HG03135 (cell line): ENCODE measurements around the gene EGFL7.

Source experiments
- ATAC-seq: cut with Tn5 transposase; IDR thresholded peaks from one replicate; pipeline ENCODE4 v1.9.1; 2021; ENCODE audit warnings: mild to moderate bottlenecking, moderate library complexity; ENCODE audit not compliant: unreplicated experiment

EGFL7 gene

DNA sequence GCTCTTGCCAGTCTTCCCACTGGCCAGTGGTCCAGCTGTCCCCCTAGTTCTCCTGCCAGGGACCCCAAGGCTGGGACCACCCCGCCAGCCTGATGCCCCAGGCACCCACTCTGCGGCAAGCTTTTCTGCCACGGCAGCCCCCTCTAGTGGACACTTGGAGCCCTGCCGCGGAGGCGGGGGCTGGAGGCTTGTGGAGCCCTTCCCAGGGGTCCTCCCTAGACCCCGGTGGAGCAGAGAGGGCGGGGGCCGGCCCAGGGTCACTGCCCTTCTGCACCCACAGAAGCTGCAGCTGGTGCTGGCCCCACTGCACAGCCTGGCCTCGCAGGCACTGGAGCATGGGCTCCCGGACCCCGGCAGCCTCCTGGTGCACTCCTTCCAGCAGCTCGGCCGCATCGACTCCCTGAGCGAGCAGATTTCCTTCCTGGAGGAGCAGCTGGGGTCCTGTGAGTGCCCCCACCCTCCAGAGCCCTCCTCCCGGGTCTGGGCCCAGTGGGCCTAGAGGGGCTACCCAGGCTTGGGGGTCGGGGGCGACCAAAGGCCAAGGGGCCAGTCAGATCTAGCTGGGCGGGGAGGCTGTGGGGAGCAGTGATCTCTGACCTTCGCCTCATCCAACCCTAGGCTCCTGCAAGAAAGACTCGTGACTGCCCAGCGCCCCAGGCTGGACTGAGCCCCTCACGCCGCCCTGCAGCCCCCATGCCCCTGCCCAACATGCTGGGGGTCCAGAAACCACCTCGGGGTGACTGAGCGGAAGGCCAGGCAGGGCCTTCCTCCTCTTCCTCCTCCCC lies 9.1 kb downstream of the EGFL7 start:
- no peak for ATAC-seq

GRCh38 chr9:136672431-136673087 lies 9.8 kb downstream of the EGFL7 start:
- no peak for ATAC-seq

DNA sequence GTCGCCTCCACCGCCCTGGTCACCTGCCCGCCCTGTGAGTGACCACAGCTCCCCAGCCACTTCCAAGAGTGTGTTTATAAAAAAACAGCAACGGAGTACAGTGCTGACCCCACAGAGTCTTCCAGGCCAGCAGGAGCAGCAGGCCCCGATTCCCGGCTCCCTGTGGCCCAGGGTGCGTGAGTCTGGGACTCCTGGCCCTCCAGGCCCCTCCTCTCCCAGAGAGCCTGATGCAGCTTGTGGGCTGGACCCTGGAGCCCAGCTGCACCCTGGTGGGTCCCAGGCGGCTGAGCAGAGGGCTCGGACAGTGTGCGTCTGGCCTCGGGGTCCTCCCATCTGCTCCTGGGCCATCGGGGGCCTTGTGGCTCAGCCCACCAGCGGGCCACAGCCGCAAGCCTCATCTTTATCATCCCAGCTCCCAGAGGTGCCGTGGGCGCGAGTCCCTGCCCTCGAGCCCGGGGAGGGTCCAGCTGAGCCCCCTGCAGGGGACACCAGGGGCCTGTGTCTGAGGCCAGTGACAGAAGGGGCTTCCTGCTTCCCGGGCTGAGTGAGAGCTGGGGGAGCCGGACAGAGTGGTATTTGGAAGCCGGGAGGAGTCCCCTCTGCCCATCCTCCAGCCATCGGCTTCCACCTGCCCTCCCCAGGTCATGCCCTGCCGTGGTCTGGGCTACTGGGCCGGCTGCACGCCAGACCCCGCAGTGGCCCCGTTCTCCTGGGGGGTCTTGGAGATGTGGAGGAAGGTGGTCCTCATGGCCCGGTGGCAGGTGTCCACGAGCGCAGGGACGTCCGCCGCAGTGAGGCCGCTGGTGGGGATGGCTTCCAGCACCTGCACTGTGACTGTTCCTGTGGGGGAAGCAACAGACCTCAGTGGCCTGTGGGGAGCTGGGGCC lies 10.6 kb downstream of the EGFL7 start:
- ATAC-seq, result no peak

- no peak for ATAC-seq
Measured at GRCh38 chr9:136673975-136674785, 11.5 kb downstream of the EGFL7 start.

DNA sequence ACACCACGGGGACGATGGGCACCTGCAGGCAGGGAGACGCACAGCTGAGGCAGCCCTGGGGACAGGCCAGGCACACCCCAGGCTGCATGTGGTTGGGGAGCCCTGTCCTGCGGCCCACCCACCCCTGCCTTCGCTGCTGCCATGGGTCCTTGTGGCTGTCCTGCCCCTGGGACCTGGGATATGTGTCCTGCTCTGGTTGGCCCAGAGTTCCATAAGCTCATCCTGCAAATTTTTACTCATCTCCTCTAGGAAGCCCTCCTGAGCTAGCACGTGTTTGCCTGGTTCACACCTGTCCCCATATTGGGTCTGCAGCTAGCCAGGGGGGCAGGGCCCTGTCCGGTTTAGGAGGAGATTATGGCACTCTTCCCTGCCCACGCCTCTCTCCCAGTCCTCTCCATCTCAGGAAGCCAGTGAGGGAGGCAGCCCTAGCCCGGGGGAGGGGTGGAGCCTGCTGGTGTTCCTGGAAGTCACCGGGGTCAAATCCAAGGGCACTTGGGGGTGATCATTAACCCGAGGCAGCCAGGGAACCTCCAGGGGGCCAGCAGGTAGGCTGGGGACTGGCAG lies 12.2 kb downstream of the EGFL7 start:
- no peak for ATAC-seq

DNA sequence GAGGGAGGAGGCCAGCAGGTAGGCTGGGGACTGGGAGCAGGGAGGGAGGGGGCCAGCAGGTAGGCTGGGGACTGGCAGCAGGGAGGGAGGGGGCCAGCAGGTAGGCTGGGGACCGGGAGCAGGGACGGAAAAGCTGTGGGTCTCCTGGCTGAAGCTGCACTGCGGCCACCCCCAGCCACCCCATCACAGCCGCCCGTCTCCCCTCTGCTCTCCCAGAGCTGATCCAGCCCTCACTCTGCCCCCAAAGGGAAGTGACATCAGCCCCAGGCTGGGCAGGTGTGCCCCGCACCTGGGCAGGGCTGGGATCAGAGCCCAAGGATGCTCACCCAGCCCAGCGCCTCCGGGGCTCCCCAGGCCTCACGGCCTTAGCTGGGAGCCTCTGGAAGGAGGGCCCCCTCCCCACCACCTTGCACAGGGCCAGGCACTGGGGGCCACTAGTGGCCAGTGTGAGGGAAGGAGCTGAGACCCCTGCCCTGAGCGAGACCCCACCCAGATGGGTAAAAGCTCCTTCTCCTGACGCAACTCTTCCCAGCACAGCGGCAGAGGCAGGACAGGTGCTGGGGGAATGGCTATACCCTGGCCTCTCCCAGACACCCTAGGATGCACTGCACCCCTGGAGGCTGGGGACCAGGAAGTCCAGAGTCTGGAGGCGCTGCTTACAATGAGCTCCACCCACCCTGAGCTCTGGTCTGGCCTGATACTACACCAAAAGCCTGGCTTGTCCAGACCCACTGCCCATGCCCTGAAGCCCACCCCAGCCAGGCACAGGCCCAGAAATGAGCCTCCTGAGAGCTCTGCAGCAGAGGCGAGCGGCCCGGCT lies 13.0 kb downstream of the EGFL7 start:
- no peak for ATAC-seq

DNA sequence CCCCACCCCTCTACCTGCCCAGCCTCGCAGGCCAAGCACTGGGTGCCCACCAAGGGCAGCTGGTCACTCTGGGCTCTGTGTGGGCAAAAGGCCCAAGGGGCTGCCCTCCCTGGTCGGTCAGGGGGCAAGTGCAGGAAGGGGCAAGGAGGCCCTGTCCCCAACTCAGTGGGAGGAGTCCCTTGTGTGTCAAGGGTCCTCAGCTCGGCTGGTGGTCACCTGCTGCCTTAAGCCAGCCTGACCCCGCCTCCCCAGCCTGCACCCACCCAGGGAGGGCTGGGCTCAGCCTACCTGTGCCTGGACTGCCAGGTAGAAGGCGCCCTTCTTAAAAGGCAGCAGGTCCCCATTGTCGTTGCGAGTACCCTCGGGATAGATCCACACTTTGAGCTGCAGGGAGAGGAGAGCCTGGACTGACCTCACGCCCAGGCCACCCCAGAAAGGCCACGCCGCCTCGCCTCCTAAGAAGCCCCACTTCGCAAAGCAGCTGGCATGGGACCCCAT lies 13.6 kb downstream of the EGFL7 start:
- no peak for ATAC-seq

- no peak for ATAC-seq
Measured at GRCh38 chr9:136676920-136677686, 14.4 kb downstream of the EGFL7 start.

GRCh38 chr9:136678034-136678433 lies 15.3 kb downstream of the EGFL7 start:
- ATAC-seq, result no peak

GRCh38 chr9:136678624-136679023 lies 15.9 kb downstream of the EGFL7 start:
- no peak for ATAC-seq

DNA sequence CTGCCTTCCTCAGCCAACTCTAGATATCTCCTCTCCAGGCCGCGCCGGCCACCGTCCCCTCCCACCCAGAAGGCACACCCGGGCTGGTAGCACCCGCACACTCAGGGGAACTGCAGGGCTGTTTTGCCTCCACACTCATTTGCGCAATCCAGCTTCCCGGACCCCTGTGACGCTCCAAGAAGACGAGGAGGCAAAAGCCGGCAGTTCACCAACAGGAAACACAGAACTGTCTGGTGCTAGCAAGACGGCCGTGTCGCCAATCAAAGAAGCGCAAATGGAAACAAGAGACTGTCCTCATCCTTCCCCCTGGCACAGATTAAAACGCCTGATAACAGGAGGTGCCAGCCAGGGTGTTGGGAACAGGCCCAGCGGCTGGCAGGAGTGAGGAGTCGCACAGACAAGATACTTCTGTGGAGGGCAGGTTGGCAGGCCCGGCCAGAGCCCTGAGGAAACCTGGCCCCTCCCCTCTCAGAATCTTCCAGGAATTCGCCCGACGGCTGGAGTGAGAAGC lies 16.8 kb downstream of the EGFL7 start:
- no peak for ATAC-seq

DNA sequence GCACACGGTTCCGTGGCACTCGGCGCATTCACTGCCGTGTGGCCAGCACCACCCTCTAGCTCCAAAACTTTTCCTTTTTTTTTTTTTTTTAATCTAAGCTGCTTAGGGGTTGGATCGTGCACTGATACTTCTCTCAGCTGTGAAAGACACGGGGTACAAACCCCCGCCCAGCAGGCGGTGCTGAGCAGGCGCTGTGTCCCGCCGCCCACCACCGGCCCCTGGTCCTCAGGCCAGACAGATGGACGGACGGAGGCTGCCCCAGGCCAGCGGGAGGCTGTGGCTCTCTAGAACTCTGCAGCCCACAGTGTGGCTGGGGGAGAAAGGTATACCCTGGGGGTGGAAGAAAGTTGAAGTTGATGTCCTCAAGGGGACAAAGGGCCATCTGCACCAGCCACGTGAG lies 18.3 kb downstream of the EGFL7 start:
- no peak for ATAC-seq

DNA sequence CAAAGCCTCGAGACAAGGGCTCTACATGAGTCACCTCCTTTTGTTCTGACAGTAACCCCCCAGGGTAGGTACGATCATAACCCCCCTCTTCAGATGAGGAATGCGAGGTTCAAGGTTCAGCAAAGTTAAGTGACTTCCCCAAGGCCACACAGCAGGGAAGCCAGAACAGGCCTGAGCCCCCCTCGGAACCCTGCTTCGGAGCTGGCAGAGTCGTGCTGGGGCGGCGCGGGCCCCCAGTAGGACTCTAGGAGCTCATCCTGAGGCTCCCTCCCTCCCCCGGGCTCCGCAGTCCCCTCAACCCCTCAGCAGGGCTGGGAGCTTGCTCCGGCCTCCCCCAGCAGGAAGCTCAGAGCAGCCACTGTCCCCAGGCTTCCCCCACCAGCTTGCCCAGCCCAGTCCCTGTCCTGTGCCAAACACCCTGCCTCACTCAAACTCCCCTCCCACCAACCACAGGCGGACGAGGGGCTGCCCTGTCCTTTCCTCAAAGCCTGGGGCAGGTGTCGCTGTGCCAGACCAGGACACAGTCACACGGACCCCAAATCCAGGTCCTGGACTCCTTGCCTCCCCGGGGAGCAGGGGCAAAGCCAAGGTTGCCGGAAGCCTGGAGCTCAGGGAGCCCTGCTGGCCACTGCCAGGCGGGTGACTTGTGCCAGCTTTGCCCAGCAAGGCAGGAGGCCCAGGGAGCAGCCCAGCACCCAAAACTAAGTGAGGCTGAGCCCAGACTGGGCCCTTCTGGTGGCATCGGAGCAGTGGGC lies 19.4 kb downstream of the EGFL7 start:
- no peak for ATAC-seq

GRCh38 chr9:136682710-136683109 lies 20.0 kb downstream of the EGFL7 start:
- ATAC-seq, result no peak

DNA sequence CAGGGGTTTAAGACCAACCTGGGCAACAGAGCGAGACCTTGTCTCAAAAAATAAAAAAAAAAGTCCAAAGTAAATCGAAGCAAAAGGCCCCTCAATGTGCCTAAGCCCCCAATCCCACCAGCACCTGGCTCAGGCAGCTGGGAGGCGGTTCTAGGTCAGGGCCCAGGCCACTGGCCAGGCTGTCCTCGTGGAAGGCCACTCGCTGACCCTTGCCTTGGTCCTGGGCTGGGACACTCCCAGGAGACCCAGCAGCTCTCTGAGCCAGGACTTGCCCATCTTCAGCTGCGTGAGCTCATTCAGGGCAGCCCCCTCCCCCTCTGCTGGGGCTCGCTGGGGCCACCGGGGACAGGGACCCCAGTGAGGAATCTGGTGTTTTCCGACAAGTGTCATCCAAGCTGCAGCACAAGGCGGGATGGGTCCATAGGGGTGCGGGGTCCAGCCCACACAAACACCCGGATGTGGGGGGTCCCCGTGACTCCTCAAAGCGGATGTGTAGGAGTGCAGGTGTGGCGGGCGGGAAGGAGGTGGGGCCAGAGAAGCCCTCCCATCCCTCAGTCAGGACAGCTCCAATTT lies 20.5 kb downstream of the EGFL7 start:
- ATAC-seq, result no peak

GRCh38 chr9:136683755-136684154 lies 21.0 kb downstream of the EGFL7 start:
- no peak for ATAC-seq

DNA sequence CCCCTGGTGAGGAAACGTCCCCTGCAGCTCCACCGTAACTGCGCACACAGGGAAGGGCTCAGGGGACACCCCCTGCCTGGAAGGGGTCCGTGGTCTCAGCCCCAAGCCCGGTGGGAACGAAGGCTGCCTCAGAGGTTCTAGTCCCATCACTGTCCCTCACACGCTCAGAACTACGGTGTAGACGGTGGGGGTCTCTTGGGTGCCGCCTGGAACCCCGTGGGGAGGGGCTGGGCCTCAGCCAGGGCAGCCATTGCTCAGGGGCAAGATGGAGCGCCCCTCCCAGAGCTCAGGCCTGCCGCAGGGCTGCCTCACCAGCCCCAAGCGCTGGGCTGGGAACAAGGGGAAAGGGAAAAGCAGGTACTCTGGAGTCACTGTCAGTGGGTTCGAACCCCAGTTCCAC lies 21.6 kb downstream of the EGFL7 start:
- no peak for ATAC-seq
